ENCODE results near the gene PSMD2. TPM values are rescaled to one million over a fixed set of nuclear protein-coding genes. Genes with fewer than 3 reads are reported as not detected.

PSMD2 gene
- total and polyA plus RNA-seq, 2 donors (not counting 3 experiments of a cell fraction or from before 2014, with no cell fraction given): 414 to 435 TPM

DNA sequence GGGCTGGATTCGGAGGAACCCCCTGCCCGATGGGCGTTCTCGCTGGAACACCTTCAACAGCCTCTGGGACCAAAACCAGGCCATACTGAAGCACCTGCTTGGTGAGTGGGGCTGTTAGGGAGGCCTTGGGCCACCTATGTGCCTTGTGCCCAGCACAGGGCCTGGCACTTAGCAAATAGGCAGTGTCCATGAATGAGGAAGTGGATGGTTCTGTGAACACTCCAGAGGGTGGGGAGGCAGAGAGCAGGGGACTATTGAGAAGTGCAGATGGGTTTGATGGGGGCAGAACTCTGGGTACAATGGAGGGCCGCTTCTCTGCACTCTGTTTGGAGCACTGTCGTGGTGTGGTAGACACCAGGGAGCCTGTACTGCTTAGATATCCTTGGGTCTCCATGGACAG, 21.7 kb upstream of the PSMD2 start:
- intact Hi-C loops (cut with micrococcal nuclease): no loop called here
- DNase-seq (ENCODE audit: low read depth, low spot score) (no peak), FAIRE-seq (no peak)
- Histone ChIP-seq H3K9me1 (replicated peaks; ENCODE audit: control insufficient read depth, extremely low read depth, insufficient read depth, low read length) (no peaks in the 10 kb centered on the region), H3K79me2 (ENCODE audit: control insufficient read depth, insufficient read depth, low read length) (no peaks in the 10 kb centered on the region), H3K9ac (replicated peaks; ENCODE audit: extremely low read depth, insufficient read depth, low read length) (no peak overlapping the region), H3K4me1 (ENCODE audit: control insufficient read depth, extremely low read depth, insufficient read depth, low read length) (no peaks in the 10 kb centered on the region), H3K36me3 (ENCODE audit: control insufficient read depth in 2 of 2, extremely low read depth in 1 of 2, insufficient read depth in 2 of 2, low read length in 2 of 2) (no peaks in the 10 kb centered on the region), H3K4me2 (ENCODE audit: insufficient read depth, low read length) (no peak overlapping the region), H3K4me3 (replicated peaks in 1 of 3; ENCODE audit: insufficient read depth in 1 of 3, low read depth in 1 of 3, low read length in 3 of 3) (no peak overlapping the region), H3K27ac (ENCODE audit: insufficient read depth, low read depth, low read length) (no peak overlapping the region), H3K27me3 (ENCODE audit: control insufficient read depth in 2 of 2, insufficient read depth in 2 of 2, low read length in 2 of 2) (peaks cover 30 to 38% of the 10 kb centered on the region in 2 experiments), H2AFZ (ENCODE audit: low read depth, low read length) (no peak overlapping the region), H3K9me3 (replicated peaks; ENCODE audit: control insufficient read depth, insufficient read depth, low read length) (no peaks in the 10 kb centered on the region), H4K20me1 (replicated peaks; ENCODE audit: control insufficient read depth, extremely low read depth, insufficient read depth, low read length) (no peaks in the 10 kb centered on the region)
- no peak for TF ChIP-seq GATA2 (IDR thresholded peaks at IDR 0.05; ENCODE audit: insufficient read depth, insufficient read length, low read depth, low read length)
- TF ChIP-seq MYC (IDR thresholded peaks at IDR 0.05; ENCODE audit: low read depth, low read length): no peak
- no peak for TF ChIP-seq EZH2 (IDR thresholded peaks at IDR 0.05; ENCODE audit: borderline replicate concordance, low read depth, low read length, severe bottlenecking)
- TF ChIP-seq, protein P1, sequence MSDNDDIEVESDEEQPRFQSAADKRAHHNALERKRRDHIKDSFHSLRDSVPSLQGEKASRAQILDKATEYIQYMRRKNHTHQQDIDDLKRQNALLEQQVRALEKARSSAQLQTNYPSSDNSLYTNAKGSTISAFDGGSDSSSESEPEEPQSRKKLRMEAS (IDR thresholded peaks at IDR 0.05; ENCODE audit: insufficient read depth, insufficient read length): no peak
- TF ChIP-seq POLR2AphosphoS5 (IDR thresholded peaks at IDR 0.05; ENCODE audit: insufficient read depth, low read depth, low read length): no peak
- no peak for TF ChIP-seq FOS (IDR thresholded peaks at IDR 0.05; ENCODE audit: borderline replicate concordance, insufficient read depth, low read length)
- no peak for TF ChIP-seq POLR2A (IDR thresholded peaks at IDR 0.05; ENCODE audit: low read depth, low read length)
- no peak for TF ChIP-seq JUN (IDR thresholded peaks at IDR 0.05; ENCODE audit: borderline replicate concordance, insufficient read depth, insufficient read length, low read depth)
- TF ChIP-seq, protein P2, sequence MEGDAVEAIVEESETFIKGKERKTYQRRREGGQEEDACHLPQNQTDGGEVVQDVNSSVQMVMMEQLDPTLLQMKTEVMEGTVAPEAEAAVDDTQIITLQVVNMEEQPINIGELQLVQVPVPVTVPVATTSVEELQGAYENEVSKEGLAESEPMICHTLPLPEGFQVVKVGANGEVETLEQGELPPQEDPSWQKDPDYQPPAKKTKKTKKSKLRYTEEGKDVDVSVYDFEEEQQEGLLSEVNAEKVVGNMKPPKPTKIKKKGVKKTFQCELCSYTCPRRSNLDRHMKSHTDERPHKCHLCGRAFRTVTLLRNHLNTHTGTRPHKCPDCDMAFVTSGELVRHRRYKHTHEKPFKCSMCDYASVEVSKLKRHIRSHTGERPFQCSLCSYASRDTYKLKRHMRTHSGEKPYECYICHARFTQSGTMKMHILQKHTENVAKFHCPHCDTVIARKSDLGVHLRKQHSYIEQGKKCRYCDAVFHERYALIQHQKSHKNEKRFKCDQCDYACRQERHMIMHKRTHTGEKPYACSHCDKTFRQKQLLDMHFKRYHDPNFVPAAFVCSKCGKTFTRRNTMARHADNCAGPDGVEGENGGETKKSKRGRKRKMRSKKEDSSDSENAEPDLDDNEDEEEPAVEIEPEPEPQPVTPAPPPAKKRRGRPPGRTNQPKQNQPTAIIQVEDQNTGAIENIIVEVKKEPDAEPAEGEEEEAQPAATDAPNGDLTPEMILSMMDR (IDR thresholded peaks at IDR 0.05; ENCODE audit: extremely low read depth in 1 of 2, insufficient read depth in 1 of 2, low read depth in 1 of 2, low read length in 2 of 2): no peak
- dilution Hi-C loops (cut with MboI; ENCODE audit: extremely low pct_ligation_motif_present, low sequenced_read_pairs): no loop called here
- ChIA-PET POLR2A (no interaction called here), CTCF (interaction anchor here (1.2 kb wide), 1 partner anchor 382 kb away, joined by 4 read pairs; no protein-coding TSS in a partner anchor)
- no TSS peak for BruUV-seq (replicated peaks)

Measured in endothelial cell of umbilical vein (primary cell).